Measurements from ENCODE around the gene EVC2.

EVC2 gene

GRCh38 chr4:5664778-5665177, 43.6 kb downstream of the EVC2 start:
- DNase-seq = no peak

- DNase-seq = no peak
Measured at GRCh38 chr4:5662555-5662954, 45.8 kb downstream of the EVC2 start.

DNA sequence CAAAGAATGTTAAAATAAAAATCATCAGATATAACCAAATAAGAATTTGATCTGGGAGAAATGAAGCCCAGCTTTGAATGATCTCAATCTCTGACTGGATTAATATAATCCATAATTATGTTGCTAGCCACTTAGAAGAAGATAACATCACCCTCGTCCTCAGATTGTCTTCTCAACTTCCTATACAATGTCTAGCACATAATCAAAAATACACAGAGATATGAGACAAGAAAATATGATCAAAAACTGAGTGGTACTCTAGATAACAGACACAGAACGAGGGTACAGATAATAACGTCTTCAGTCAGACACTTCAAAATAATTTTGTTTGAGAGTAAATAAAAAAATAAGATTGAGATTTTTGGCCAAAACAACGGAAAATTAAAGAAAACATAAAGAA, 47.1 kb downstream of the EVC2 start:
- no peak for DNase-seq

DNA sequence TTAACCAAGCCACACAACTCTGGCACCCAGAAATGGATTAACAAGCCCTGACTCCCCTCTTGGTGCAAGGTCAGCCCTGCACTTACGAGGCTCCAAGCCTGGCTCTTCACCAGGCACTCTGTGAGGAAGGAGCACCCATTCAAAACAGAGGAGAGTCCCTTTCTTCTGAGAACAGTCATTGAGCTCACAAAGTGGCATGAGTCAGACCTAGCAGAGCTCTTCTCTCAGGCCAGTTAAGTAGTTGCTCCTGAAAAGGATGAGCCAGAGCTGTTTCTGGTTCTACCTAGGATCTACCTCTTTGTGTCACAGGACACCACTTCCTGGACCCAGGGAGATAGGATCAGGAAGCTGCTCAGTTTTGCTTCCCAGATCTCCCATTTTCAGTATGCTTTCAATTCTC, 48.2 kb downstream of the EVC2 start:
- no peak for DNase-seq

DNA sequence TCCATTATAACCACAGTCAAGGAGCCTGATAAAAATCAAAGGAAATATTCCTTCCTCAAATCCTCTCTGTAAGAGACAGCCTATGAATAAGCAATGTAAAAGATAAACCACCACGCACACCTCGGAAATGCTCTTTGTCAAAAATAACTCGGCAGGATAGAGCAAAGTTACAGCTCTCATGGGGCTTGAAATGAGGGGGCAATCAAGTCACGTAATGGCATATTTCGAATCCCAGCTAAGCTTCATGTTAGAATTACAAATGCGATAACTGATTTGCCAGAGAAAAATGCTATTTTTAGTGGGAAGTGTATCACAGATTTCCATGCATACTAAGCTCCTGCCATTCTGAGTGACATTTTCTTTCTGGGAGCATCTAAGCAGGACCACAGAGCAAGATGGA, 49.4 kb downstream of the EVC2 start:
- no peak for DNase-seq

DNA sequence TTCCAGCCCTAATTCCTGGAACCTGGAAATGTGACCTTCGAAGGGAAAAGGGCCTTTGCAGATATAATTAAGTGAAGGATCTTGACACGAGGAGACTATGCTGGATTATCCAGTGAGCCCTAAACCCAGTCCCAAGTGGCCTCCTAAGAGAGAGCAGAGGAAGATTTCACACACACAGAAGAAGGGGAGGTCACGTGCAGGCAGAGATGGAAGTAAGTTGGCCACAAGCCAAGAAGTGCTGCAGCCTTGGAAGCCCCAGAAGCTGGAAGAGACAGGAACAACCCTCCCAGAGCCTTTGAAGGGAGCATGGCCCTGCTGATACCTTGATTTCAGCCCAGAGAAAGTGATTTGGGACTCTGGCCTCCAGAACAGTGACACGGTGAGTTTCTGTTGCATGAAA, 51.9 kb downstream of the EVC2 start:
- no peak for DNase-seq

- no peak for DNase-seq
Measured at GRCh38 chr4:5654791-5655190, 53.6 kb downstream of the EVC2 start.

- no peak for DNase-seq
Measured at GRCh38 chr4:5651089-5651488, 57.3 kb downstream of the EVC2 start.

DNA sequence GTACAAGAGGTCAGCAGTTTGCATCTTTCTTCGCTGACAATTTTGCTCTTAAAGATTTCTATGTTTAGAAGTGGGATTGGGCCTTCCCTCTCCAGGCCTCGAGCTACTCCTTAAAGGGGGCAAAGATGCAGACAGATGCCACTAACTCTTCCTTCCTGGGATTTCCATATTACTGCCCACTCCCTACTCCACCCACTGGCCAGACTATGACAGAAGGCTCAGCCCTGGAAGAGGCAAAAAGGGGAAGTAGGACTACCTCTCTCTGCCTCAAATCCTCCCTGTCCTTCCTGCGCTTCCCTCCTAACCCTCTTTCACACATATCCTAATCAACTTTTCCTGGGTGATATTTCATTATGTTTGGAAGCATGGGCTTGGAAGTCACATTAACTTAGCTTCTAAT, 58.3 kb downstream of the EVC2 start:
- DNase-seq = no peak

DNA sequence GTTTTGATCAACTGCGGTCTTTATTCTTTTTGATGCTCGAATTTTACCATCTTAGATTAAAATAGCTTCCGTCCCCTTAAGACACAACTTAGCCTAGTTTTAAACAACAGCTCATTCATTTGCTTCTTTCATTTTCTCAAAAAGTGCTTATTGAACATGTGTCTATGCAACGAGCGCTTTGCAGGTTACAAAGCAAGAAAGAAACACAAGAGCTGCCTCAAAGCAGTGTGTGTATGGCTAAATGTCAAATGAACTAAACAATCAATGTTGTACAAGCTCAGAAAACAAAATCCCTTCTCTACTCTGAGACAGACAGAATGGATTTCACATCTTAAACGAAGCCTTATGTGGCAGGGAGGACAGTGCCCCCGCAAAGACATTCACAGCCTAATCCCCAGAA, 61.0 kb downstream of the EVC2 start:
- DNase-seq = no peak

- DNase-seq = no peak
Measured at GRCh38 chr4:5640096-5640495, 68.3 kb downstream of the EVC2 start.

GRCh38 chr4:5639556-5639955, 68.8 kb downstream of the EVC2 start:
- no peak for DNase-seq

DNA sequence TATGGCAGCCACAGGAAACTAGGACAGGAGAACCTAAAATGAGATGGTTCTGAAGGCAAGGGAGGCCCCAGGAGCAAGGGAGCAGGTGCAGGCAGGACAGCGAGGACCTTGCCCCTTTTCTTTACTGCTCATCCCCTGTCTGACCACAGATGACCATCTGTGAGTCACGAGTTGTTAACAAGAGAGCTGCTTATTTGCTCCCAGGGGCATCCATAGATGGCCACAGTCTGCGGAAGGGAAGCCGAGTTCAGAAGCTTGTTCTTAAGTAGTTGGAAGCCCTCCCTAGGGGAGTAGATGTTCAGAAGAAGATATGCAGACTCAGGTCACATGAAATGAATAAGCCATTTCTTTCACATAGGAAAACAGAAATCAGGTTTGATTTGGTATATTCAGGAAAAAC, 69.4 kb downstream of the EVC2 start:
- DNase-seq = no peak

- no peak for DNase-seq
Measured at GRCh38 chr4:5638316-5638715, 70.0 kb downstream of the EVC2 start.

DNA sequence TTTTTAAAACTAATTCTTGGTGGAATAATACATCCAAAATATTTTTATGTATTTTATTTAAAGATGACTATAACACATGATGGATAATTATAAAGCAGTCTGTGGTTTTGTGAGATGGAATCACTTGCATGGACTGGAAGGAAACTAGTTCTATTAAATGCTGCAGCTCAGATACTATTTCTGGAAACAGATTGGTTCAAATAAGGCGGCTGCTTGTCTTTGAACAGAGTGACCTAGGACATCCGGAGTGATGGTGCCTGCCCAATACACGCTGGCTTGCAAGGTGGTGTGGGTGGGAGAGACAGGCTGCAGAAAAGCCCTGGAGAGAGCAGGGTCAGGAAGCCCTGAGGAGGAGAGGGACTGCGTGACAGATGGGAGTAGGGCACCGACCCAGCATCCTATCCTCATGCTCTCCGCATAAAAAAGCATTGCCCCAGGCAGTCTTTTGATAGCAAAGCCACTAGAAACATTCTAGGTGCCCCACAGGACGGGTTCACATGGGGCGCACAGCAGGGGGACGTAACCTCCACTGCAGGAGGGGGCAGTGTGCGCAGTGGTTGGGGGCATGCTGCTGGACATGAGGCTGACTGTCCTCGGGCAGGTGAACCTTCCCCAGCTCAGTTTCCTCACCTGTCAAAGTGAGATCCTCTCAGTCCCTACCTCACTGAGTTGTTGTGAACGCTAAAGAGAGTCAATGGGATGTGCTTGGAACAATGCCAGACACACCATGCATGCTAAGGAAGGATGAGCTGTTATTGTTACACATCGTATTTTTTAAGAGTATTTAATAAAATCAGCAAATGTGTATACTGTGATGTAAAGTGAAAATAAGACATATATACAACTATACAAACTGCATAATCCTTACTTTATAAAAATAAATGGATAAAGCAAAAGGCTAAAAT, 71.3 kb downstream of the EVC2 start:
- DNase-seq = no peak

- no peak for DNase-seq
Measured at GRCh38 chr4:5635826-5636195, 72.5 kb downstream of the EVC2 start.

GRCh38 chr4:5632571-5632970, 75.8 kb downstream of the EVC2 start:
- DNase-seq = no peak

DNA sequence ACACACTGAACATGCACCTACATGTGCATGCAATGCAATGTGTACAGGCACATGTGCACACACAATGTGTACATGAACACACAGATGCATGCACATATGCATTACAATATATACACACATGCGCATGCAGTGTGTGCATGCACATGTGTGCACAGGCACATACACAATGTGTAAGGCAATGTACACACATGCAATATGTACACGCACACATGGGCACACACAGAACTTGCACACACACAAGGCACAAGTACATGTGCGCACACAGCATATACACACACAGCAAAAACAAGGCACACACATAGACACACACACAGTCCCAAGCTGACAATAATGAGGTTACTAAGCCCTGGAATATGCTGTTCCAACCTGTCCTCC, 76.3 kb downstream of the EVC2 start:
- DNase-seq = no peak

- no peak for DNase-seq
Measured at GRCh38 chr4:5631352-5632065, 76.8 kb downstream of the EVC2 start.

GRCh38 chr4:5630762-5631161, 77.6 kb downstream of the EVC2 start:
- no peak for DNase-seq

DNA sequence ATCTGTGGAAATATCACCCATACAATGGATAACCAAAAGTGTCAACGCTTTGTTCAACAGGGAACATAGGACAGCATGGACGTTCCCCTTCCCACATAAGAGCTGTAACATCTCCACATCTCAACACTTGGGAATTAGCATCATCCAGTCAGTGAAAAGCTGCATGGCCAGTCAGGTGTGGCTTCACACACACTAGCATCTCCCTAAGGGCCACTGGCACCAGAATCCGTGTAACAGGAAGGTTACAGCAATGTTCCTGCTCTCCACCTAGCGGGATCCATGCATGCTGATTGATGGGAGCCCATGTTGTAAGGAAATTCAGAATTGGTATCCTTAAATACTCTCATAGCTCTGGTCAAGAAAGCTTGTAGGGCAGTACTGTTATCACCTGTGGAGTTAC, 78.8 kb downstream of the EVC2 start:
- no peak for DNase-seq

DNA sequence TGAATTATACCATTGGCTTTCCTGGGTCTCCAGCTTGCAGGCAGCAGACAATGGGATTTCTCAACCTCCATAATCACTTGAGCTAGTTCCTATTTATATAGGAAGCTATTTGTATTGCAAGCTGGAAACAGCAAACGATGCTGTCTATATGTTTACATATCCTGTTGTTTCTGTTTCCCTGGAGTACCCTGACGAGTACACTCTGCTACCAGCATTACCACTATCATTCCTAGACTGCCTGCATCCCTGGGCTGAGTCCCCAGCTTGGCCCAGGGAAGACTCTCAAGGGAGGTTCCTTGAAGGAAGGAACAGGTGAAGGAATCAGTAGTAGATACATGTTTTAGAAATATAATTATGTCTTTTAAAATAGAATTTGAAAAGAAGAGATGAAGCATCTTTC, 81.4 kb downstream of the EVC2 start:
- no peak for DNase-seq

GRCh38 chr4:5622596-5622995, 85.8 kb downstream of the EVC2 start:
- DNase-seq = no peak

GRCh38 chr4:5619913-5620625, 88.3 kb downstream of the EVC2 start:
- no peak for DNase-seq

Measured in DMS 273 treated with DMSO at 0.1 percent for 48 hours (cell line).